PC-3 (cell line): ENCODE results near the gene GADD45G.

Source experiments
- CTCF ChIP-seq: fragments of 300-600 bp; sonication (generic); conservative IDR thresholded peaks from 2 replicates; pipeline ENCODE4 v1.5.1; 2017; ENCODE audit warnings: antibody characterized with exemption, low read depth, mild to moderate bottlenecking, low read length
- EZH2 ChIP-seq: fragments of 300-600 bp; sonication (generic); IDR thresholded peaks from one replicate; pipeline ENCODE4 v1.6.1; 2017; ENCODE audit warnings: antibody characterized with exemption, mild to moderate bottlenecking, low read length; ENCODE audit not compliant: unreplicated experiment
- EZH2phosphoT487 ChIP-seq: fragments of 300-600 bp; sonication (generic); IDR thresholded peaks from 2 replicates; pipeline ENCODE4 v1.6.1; 2018; ENCODE audit warnings: mild to moderate bottlenecking, antibody characterized with exemption, low read length, borderline replicate concordance

DNA sequence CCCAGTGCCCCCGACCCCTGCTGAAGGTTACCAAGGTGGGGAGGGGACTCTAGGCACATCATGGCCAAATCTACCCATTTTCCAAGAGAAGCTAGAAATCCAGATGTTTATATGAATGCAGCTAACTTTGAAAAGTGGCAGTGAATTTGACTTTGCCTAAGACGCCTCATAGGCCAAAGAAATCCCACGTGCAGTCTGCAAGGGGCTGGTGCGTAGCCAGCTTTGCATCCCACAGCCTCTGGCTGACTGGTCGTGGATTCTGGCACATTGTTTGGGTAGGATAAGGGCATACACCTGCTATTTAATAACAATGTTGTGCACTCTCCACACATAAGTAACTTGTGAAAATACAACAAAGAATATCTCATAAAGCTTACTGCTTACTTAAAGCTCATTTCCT, 3.5 kb upstream of the GADD45G start:
- TF ChIP-seq CTCF (no peak), EZH2 (no peak), EZH2phosphoT487 (no peak)
